Nephron (organoid): ENCODE data around the gene SLC9A3.
A peak's percentile ranks its signal among the peaks of the same experiment; 100 is the strongest.

Experiments used
- H3K27ac Mint-ChIP-seq, 3 experiments: 2 replicates each; pipeline ENCODE4 v1.8.0; 2020; ENCODE audit warnings: mixed read lengths in 3 of 3, mild to moderate bottlenecking in 2 of 3, moderate library complexity in 1 of 3
- H3K27me3 Mint-ChIP-seq: 2 replicates; pipeline ENCODE4 v1.8.0; 2021; ENCODE audit warnings: low read depth, mild to moderate bottlenecking, moderate library complexity, mixed read lengths
- H3K36me3 Mint-ChIP-seq: 2 replicates; pipeline ENCODE4 v1.8.0; 2020; ENCODE audit warnings: low read depth, mixed read lengths
- H3K4me1 Mint-ChIP-seq: 2 replicates; pipeline ENCODE4 v1.8.0; 2020; ENCODE audit warnings: mixed read lengths
- H3K4me3 Mint-ChIP-seq, 3 experiments: 2 replicates each; pipeline ENCODE4 v1.8.0; 2020; ENCODE audit warnings: mild to moderate bottlenecking in 3 of 3, mixed read lengths in 3 of 3, moderate library complexity in 2 of 3
- H3K9me3 Mint-ChIP-seq: 2 replicates; pipeline ENCODE4 v1.8.0; 2020; ENCODE audit warnings: mixed read lengths
- TF ChIP-seq, protein P1 (sequence below), 3 experiments: fragments of 200-600 bp; sonication (generic); IDR thresholded peaks; one replicate each; pipeline ENCODE4 v1.5.0; 2021; ENCODE audit warnings: antibody characterized with exemption in 3 of 3; ENCODE audit not compliant: unreplicated experiment in 3 of 3

Gene SLC9A3

GRCh38 chr5:524973-525761, 918 bp upstream of the SLC9A3 start:
- Mint-ChIP-seq H3K27ac (no peak overlapping the region), H3K4me1 (peaks cover 20% of the 10 kb centered on the region), H3K36me3 (no peaks in the 10 kb centered on the region)

GRCh38 chr5:523441-524222, 617 bp downstream of the SLC9A3 start:
- peaks cover 73% of the 10 kb centered on the region for H3K27me3 Mint-ChIP-seq
- H3K36me3 Mint-ChIP-seq: no peaks in the 10 kb centered on the region
- peaks cover 14% of the 10 kb centered on the region for H3K4me1 Mint-ChIP-seq
- H3K9me3 Mint-ChIP-seq: peaks cover 3% of the 10 kb centered on the region
- peak overlapping the region; percentile 50 to 76 (median 59) for H3K4me3 Mint-ChIP-seq
- TF ChIP-seq, protein P1, sequence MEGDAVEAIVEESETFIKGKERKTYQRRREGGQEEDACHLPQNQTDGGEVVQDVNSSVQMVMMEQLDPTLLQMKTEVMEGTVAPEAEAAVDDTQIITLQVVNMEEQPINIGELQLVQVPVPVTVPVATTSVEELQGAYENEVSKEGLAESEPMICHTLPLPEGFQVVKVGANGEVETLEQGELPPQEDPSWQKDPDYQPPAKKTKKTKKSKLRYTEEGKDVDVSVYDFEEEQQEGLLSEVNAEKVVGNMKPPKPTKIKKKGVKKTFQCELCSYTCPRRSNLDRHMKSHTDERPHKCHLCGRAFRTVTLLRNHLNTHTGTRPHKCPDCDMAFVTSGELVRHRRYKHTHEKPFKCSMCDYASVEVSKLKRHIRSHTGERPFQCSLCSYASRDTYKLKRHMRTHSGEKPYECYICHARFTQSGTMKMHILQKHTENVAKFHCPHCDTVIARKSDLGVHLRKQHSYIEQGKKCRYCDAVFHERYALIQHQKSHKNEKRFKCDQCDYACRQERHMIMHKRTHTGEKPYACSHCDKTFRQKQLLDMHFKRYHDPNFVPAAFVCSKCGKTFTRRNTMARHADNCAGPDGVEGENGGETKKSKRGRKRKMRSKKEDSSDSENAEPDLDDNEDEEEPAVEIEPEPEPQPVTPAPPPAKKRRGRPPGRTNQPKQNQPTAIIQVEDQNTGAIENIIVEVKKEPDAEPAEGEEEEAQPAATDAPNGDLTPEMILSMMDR (IDR thresholded peaks at IDR 0.05; ENCODE audit: unreplicated experiment in 3 of 3): no peak
- H3K27ac Mint-ChIP-seq: no peak overlapping the region

More at GRCh38 chr5:524973-525761, 918 bp upstream of the SLC9A3 start:
- peaks cover 82% of the 10 kb centered on the region for H3K27me3 Mint-ChIP-seq
- H3K9me3 Mint-ChIP-seq: peaks cover 3% of the 10 kb centered on the region
- peak overlapping the region; percentile 74 to 79 (median 79) for H3K4me3 Mint-ChIP-seq
- TF ChIP-seq, protein P1 (IDR thresholded peaks at IDR 0.05; ENCODE audit: unreplicated experiment in 3 of 3): no peak

DNA sequence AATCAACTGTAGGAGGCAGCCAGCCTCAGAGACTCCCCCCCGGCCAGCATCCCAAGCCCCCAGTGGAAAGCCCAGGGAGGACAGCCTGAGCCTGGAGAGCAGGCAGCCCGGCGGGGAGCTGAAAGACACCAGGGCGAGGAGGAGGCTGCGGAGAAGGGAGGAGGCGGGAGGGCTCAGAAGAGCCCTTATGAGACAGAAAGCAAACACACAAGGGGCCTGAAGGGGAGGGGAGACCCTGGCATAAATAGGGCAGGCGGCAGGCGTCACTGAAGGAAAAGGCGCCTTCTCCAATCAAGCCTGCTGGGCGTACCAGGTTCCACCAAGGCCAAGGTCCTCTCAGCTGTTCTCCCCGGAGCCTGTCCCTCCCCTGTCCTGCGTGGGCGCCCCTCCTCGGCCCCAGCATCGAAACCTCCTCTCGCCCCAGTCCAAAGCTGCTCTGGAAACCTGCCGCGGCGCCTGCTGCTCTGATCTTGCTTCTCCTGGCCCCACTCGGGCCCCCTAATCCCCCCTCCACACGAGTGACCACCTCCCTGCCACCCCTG, 1.3 kb downstream of the SLC9A3 start:
- Mint-ChIP-seq H3K36me3 (no peaks in the 10 kb centered on the region), H3K4me3 (peak overlapping the region; percentile 50 to 76 (median 59)), H3K27me3 (peaks cover 77% of the 10 kb centered on the region), H3K9me3 (peaks cover 3% of the 10 kb centered on the region), H3K27ac (no peak overlapping the region), H3K4me1 (peaks cover 14% of the 10 kb centered on the region)
- TF ChIP-seq, protein P1 (IDR thresholded peaks at IDR 0.05; ENCODE audit: unreplicated experiment in 3 of 3): no peak

DNA sequence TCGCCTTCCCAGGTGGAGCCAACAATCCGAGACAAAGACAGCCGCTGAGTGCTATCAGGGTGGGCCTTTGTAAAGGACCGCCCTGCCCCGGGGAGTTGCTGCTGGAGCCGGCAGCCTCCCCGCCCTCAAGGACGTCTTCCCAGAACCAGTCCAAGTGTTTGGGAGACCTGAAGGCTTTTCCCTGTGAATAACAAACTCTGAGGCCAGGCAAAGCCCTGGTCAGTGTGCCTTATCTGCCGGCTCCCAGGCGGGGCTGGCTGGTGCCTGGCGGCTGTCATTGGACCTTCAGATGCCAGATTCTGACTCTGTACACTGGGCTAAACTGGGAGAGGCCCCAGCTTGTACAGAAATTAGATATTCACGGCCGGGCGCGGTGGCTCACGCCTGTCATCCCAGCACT, 2.1 kb downstream of the SLC9A3 start:
- Mint-ChIP-seq H3K27me3 (peaks cover 76% of the 10 kb centered on the region), H3K9me3 (peaks cover 6% of the 10 kb centered on the region), H3K27ac (peak overlapping the region in 1 of 3 experiments; percentile 54), H3K4me1 (peaks cover 14% of the 10 kb centered on the region), H3K36me3 (no peaks in the 10 kb centered on the region), H3K4me3 (peak overlapping the region in 1 of 3 experiments; percentile 76)
- TF ChIP-seq, protein P1 (IDR thresholded peaks at IDR 0.05; ENCODE audit: unreplicated experiment in 3 of 3): no peak

DNA sequence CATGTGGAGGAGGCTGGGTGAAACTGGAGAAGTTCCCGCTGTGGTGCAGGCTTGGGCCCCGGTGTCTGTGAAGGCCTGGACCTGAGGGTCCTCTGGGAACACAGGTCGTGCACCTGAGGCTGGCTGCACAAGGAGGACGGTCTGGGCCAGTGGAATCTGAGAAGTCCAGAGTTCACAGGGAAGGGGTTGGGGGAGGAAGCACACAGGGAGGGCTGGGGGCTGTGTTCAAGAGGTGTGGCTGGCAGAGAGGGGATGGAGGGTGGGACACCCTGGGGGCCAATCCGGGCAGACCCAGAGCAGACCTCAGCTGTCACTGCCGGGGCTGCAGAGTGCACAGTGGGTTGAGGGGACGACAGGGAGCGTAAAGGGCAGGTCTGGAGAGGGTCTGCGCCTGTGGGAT, 2.6 kb downstream of the SLC9A3 start:
- H3K27ac Mint-ChIP-seq: peak overlapping the region in 1 of 3 experiments; percentile 54
- peaks cover 14% of the 10 kb centered on the region for H3K4me1 Mint-ChIP-seq
- peak overlapping the region in 2 of 3 experiments; percentile 18 to 50 for H3K4me3 Mint-ChIP-seq

More for the DNA sequence above, 2.6 kb downstream of the SLC9A3 start:
- H3K9me3 Mint-ChIP-seq: peaks cover 6% of the 10 kb centered on the region
- H3K27me3 Mint-ChIP-seq: peaks cover 75% of the 10 kb centered on the region
- no peaks in the 10 kb centered on the region for H3K36me3 Mint-ChIP-seq
- TF ChIP-seq, protein P1 (IDR thresholded peaks at IDR 0.05; ENCODE audit: unreplicated experiment in 3 of 3): no peak
